ENCODE measurements around the gene CYP2U1.

DNA sequence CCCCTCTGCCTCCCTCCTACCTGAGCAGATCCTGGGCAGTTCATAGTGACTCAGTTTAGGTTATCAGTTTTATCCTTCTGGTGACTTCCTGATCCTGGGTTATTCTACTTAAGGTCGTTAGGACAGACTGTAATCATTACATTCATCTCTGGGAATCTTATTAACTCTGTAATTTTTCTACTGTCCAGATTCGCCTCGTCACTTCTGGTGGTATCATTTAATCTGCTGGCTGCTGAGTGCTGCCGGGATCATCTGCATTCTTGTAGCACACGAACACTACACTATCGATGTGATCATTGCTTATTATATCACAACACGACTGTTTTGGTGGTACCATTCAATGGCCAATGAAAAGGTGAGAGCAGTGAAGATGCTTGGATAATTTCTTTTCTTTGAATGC, 23.0 kb upstream of the CYP2U1 start:
- TF ChIP-seq, protein P1, sequence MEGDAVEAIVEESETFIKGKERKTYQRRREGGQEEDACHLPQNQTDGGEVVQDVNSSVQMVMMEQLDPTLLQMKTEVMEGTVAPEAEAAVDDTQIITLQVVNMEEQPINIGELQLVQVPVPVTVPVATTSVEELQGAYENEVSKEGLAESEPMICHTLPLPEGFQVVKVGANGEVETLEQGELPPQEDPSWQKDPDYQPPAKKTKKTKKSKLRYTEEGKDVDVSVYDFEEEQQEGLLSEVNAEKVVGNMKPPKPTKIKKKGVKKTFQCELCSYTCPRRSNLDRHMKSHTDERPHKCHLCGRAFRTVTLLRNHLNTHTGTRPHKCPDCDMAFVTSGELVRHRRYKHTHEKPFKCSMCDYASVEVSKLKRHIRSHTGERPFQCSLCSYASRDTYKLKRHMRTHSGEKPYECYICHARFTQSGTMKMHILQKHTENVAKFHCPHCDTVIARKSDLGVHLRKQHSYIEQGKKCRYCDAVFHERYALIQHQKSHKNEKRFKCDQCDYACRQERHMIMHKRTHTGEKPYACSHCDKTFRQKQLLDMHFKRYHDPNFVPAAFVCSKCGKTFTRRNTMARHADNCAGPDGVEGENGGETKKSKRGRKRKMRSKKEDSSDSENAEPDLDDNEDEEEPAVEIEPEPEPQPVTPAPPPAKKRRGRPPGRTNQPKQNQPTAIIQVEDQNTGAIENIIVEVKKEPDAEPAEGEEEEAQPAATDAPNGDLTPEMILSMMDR (IDR thresholded peaks at IDR 0.05; ENCODE audit: low read depth, low read length): no peak
- TF ChIP-seq, protein P2, sequence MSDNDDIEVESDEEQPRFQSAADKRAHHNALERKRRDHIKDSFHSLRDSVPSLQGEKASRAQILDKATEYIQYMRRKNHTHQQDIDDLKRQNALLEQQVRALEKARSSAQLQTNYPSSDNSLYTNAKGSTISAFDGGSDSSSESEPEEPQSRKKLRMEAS (IDR thresholded peaks at IDR 0.05; ENCODE audit: low read depth, low read length): no peak
- TF ChIP-seq POLR2A (IDR thresholded peaks at IDR 0.05; ENCODE audit: extremely low read depth, insufficient read length): no peak
